ENCODE measurements around the gene LGALS7B.

DNA sequence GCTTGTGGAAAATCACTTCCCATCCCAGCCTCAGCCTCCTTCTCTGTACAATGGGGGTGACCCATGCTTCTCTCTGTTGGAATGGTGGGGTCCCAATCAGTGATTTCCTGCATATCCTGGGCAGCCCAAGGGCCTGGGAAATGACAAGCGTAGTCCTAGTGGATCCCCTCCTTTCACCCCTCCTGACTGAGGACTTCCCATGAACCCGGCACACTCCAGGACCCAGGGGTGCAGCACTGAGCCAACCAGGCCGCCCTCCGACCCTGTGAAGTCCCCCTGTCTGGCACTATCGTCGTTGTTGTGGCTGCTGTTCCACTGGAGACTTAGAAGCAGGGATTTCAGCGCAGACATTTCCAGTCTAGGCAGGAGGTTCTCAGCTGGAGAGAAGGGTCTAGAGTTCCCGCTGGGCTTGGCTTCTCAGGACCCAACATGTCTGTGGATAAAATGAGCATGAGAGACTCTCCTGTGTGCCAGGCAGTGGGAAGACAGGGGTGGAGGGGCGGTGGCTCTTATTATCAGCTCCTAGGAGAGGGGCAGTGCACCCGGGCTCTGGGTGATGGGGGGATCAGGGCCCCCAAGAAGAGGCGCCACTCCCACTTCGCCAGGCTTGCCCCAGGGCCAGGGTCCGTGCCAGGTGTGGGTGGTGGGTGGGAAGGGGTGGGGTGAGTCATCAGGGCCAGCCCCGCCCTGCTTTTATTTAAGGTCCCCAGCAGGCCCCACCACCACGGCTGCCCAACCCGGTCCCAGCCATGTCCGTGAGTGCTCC, at the start of gene LGALS7B:
- TF ChIP-seq, protein P1, sequence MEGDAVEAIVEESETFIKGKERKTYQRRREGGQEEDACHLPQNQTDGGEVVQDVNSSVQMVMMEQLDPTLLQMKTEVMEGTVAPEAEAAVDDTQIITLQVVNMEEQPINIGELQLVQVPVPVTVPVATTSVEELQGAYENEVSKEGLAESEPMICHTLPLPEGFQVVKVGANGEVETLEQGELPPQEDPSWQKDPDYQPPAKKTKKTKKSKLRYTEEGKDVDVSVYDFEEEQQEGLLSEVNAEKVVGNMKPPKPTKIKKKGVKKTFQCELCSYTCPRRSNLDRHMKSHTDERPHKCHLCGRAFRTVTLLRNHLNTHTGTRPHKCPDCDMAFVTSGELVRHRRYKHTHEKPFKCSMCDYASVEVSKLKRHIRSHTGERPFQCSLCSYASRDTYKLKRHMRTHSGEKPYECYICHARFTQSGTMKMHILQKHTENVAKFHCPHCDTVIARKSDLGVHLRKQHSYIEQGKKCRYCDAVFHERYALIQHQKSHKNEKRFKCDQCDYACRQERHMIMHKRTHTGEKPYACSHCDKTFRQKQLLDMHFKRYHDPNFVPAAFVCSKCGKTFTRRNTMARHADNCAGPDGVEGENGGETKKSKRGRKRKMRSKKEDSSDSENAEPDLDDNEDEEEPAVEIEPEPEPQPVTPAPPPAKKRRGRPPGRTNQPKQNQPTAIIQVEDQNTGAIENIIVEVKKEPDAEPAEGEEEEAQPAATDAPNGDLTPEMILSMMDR (IDR thresholded peaks at IDR 0.05; ENCODE audit: insufficient read depth, low read depth, low read length): no peak
- no peak for TF ChIP-seq EZH2 (IDR thresholded peaks at IDR 0.05; ENCODE audit: insufficient read depth, low read length)
